GM21786 (cell line): ENCODE results near the gene CHRNA10.

Experiments used
- ATAC-seq: cut with Tn5 transposase; IDR thresholded peaks from one replicate; pipeline ENCODE4 v1.9.1; 2021; ENCODE audit not compliant: unreplicated experiment

The CHRNA10 gene

GRCh38 chr11:3635641-3636375 is 35.4 kb downstream of the CHRNA10 start:
- ATAC-seq = no peak

- no peak for ATAC-seq
These were observed 39.0 kb downstream of the CHRNA10 start for GRCh38 chr11:3632070-3632660.

GRCh38 chr11:3631331-3631730 is 39.9 kb downstream of the CHRNA10 start:
- no peak for ATAC-seq

GRCh38 chr11:3627291-3627690 is 43.9 kb downstream of the CHRNA10 start:
- no peak for ATAC-seq

GRCh38 chr11:3626250-3626960 is 44.8 kb downstream of the CHRNA10 start:
- ATAC-seq = no peak

- ATAC-seq = no peak
These were observed 47.3 kb downstream of the CHRNA10 start for GRCh38 chr11:3623767-3624458.

GRCh38 chr11:3623121-3623520 is 48.1 kb downstream of the CHRNA10 start:
- ATAC-seq = no peak

GRCh38 chr11:3622521-3622920 is 48.7 kb downstream of the CHRNA10 start:
- ATAC-seq = no peak

- no peak for ATAC-seq
These were observed 53.2 kb downstream of the CHRNA10 start for GRCh38 chr11:3617990-3618389.

- no peak for ATAC-seq
These were observed 54.3 kb downstream of the CHRNA10 start for GRCh38 chr11:3616721-3617460.

GRCh38 chr11:3615998-3616397 is 55.2 kb downstream of the CHRNA10 start:
- ATAC-seq = no peak
